A673 (cell line): ENCODE measurements around the gene UST. TPM values are rescaled to one million over a fixed set of nuclear protein-coding genes. Genes with fewer than 3 reads are reported as not detected.

Experiments
- BruUV-seq: library from RNA; stranded (reverse); fragments of 400-500 nt; replicated peaks from 2 replicates; lab custom pipeline; 2021; lab: Mats Ljungman, UMichigan
- CTCF ChIA-PET: fragments of 300-600 bp; sonication (Branson Sonifier 250); formaldehyde crosslinking; loops from one replicate; lab custom pipeline; 2022; ENCODE audit warnings: antibody characterized with exemption; lab: Charles Lee
- POLR2A ChIA-PET: fragments of 300-600 bp; sonication (Branson Sonifier 250); formaldehyde crosslinking; loops from one replicate; lab custom pipeline; 2022; ENCODE audit warnings: antibody characterized with exemption; ENCODE audit not compliant: low non-redundant PET; lab: Charles Lee
- DNase-seq: peaks from one replicate; pipeline ENCODE4 v3.0.0-alpha.2; 2015; ENCODE audit warnings: low spot score
- H3K27ac ChIP-seq: fragments of 200-600 bp; sonication (generic); 2 replicates; pipeline ENCODE4 v1.5.1; 2016; ENCODE audit warnings: mixed run types, low read depth, mild to moderate bottlenecking, mixed read lengths, antibody characterized with exemption, low read length; ENCODE audit not compliant: poor library complexity, severe bottlenecking
- H3K27me3 ChIP-seq: fragments of 200-600 bp; sonication (generic); replicated peaks from 2 replicates; pipeline ENCODE4 v1.6.1; 2017; ENCODE audit warnings: mixed run types, low read depth, mild to moderate bottlenecking, mixed read lengths, antibody characterized with exemption, low read length; ENCODE audit not compliant: insufficient read depth, poor library complexity
- H3K36me3 ChIP-seq: fragments of 200-600 bp; sonication (generic); 2 replicates; pipeline ENCODE4 v1.6.1; 2016; ENCODE audit warnings: mixed run types, mild to moderate bottlenecking, mixed read lengths, antibody characterized with exemption, low read length; ENCODE audit not compliant: insufficient read depth, poor library complexity, severe bottlenecking
- H3K4me1 ChIP-seq: fragments of 200-600 bp; sonication (generic); 2 replicates; pipeline ENCODE4 v1.6.1; 2017; ENCODE audit warnings: mixed run types, mild to moderate bottlenecking, mixed read lengths, antibody characterized with exemption, low read length; ENCODE audit not compliant: insufficient read depth, poor library complexity, severe bottlenecking
- H3K4me3 ChIP-seq: fragments of 200-600 bp; sonication (generic); 2 replicates; pipeline ENCODE4 v1.5.1; 2016; ENCODE audit warnings: low read depth, mixed run types, mild to moderate bottlenecking, mixed read lengths, low read length; ENCODE audit not compliant: poor library complexity, severe bottlenecking
- H3K9me3 ChIP-seq: fragments of 200-600 bp; sonication (generic); 2 replicates; pipeline ENCODE4 v1.6.1; 2016; ENCODE audit warnings: mixed run types, low read depth, mild to moderate bottlenecking, mixed read lengths, antibody characterized with exemption, low read length; ENCODE audit not compliant: poor library complexity, severe bottlenecking
- CTCF ChIP-seq: fragments of 300-800, 200-600 bp; sonication (generic); conservative IDR thresholded peaks from 2 replicates; pipeline ENCODE4 v1.5.1; 2017; ENCODE audit warnings: low read depth, mild to moderate bottlenecking, antibody characterized with exemption, low read length, moderate library complexity, mixed read lengths
- EZH2 ChIP-seq: fragments of 200-600 bp; sonication (generic); IDR thresholded peaks from 2 replicates; pipeline ENCODE4 v1.6.1; 2017; ENCODE audit warnings: borderline replicate concordance, low read depth, mild to moderate bottlenecking, mixed read lengths, antibody characterized with exemption, low read length; ENCODE audit not compliant: poor library complexity, severe bottlenecking
- intact Hi-C: fragments of 100-400 bp; cut with micrococcal nuclease; formaldehyde crosslinking; loops from one replicate; pipeline ENCODE4 v1.10.0; 2022; ENCODE audit not compliant: unreplicated experiment
- total RNA-seq: library from RNA; stranded (reverse); gene quantifications from 2 replicates; pipeline ENCODE4 v1.2.3, GENCODE V29; 2021

Gene UST
- total RNA-seq, 1 experiment from 2014 or later, result 1.5 TPM

DNA sequence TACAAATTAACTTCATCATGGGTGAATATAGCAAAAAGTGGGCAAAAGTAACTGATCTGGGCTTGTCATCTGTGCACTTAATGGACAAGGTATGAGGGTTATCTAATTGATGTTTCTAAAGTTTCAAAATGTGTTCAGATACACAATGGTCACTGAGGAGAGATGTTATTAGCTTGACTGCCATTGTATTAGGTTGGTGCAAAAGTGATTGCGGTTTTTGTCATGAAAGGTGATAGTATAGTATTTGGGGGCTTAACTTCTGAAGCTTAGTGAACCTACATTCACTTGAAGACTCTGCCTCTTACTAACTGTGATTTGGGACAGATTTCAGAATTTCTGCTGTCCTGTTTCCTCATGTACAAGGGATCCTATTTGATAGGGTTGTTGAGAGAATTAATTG lies 159.6 kb downstream of the UST start:
- intact Hi-C loops, result no loop called here

DNA sequence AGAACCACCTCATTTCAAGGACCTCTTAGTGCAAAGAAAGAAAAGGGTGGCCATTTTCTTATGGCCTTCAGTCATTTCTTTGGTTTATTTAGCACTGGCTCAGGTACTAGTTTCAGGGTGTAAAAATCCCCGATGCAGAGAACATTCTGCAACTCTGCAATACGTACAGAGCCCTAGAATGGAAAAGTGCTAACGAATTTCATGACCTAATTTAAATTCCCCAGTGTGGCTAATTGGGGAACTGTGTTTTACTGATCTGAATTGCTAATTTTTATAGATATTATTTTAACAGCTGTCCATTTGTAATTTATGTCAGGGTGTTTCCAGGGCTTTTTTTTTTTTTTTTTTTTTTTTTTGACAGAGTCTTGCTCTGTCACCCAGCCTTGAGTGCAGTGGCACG lies 160.7 kb downstream of the UST start:
- DNase-seq, result no peak
- Histone ChIP-seq H3K27me3 (no peaks in the 10 kb centered on the region), H3K4me1 (no peaks in the 10 kb centered on the region), H3K4me3 (no peak overlapping the region), H3K27ac (no peak overlapping the region), H3K36me3 (no peaks in the 10 kb centered on the region), H3K9me3 (no peaks in the 10 kb centered on the region)
- BruUV-seq, result no TSS peak
- POLR2A ChIA-PET, result no interaction called here
- CTCF ChIA-PET, result no interaction called here
- TF ChIP-seq EZH2 (no peak), CTCF (no peak)
- intact Hi-C loops, result no loop called here

More for the DNA sequence above, 159.6 kb downstream of the UST start:
- ChIA-PET CTCF (no interaction called here), POLR2A (no interaction called here)
- TF ChIP-seq CTCF (no peak), EZH2 (no peak)
- Histone ChIP-seq H3K4me3 (no peak overlapping the region), H3K27me3 (no peaks in the 10 kb centered on the region), H3K36me3 (no peaks in the 10 kb centered on the region), H3K9me3 (no peaks in the 10 kb centered on the region), H3K4me1 (no peaks in the 10 kb centered on the region), H3K27ac (no peak overlapping the region)
- DNase-seq, result no peak
- BruUV-seq, result no TSS peak

GRCh38 chr6:148912252-148912651 lies 165.4 kb downstream of the UST start:
- intact Hi-C loops, result no loop called here
- ChIA-PET CTCF (no interaction called here), POLR2A (no interaction called here)
- Histone ChIP-seq H3K27ac (no peak overlapping the region), H3K27me3 (no peaks in the 10 kb centered on the region), H3K36me3 (no peaks in the 10 kb centered on the region), H3K4me1 (no peaks in the 10 kb centered on the region), H3K4me3 (no peak overlapping the region), H3K9me3 (no peaks in the 10 kb centered on the region)
- TF ChIP-seq EZH2, result no peak
- TF ChIP-seq CTCF, result no peak
- BruUV-seq, result no TSS peak
- no peak for DNase-seq
